HG03175 (cell line): Measurements from ENCODE around the gene ARHGAP40.

Experiments used
- ATAC-seq: cut with Tn5 transposase; IDR thresholded peaks from one replicate; pipeline ENCODE4 v1.9.1; 2021; ENCODE audit warnings: mild to moderate bottlenecking, moderate library complexity; ENCODE audit not compliant: unreplicated experiment

ARHGAP40 gene

DNA sequence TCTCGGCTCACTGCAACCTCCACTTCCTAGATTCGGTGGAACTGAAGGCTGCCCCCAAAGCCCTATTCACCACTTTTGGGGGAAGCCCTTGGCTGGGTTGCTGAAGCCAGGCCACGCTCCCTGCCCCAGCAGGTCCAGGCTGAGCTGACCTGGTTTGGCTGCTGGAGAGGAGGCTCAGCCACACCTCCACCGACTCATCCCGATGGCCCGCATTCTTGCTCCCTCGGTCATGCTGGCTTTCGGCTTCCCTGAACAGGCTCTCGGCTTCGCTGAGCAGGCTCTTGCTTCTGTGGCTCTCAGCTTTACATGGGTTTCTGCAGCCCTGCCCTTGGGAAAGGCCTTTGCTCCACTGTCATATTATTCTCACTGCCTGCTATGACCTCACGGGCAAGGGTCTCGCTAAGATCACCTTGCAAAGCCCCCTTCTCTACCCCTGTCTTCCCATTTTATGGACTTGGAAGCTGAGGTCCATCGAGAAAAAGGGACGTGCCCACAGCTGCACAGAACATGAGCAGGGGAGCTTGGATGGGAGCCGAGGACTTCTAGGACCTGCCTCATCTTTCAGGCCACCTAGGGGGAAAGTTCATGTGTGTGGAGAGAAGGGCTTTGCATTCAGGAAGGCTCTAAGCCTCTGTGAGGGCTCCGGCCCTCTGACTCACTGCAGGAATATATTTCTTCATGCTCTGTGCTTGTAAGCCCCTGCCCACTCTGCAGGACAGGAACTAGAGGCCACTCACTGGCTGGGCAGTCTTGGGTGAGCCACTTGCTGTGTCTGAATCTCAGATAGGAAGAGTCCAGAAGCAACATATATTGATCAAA, 15.6 kb downstream of the ARHGAP40 start:
- no peak for ATAC-seq

DNA sequence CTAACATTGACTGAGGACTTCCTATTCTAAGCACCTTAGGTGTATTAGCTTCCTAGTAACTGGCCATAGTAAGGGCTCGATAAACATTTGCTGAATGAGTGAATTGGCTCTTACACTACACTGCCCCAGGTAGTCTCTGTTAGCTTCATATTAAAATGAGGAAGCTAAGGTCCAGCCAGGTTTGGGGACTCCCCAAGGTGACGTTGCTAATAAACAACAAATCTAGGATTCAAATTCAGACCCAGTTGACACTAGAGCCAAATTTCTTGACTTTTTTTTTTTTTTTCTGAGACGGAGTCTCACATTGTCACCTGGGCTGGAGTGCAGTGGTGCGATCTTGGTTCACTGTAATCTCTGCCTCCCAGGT, 16.2 kb downstream of the ARHGAP40 start:
- ATAC-seq, result no peak

DNA sequence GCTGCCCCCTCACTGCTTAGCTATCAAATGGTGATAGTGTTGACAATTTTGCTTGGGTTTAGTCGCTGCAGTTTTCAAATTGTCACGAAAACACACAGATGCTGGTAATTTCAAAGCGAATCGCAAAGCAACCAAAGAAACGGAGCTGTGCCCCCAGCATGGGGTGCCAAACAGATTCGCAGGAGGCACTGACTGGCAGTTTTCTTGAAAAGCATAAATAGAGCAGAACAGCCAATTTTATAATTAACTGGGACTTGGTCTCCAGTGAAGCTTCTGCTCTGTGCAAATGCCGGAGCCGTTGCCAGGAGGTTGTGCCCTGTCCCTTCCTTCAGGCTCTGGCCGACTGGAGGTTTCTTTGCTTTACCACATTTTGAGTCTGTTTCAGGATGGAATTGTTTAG, 18.8 kb downstream of the ARHGAP40 start:
- ATAC-seq, result no peak

DNA sequence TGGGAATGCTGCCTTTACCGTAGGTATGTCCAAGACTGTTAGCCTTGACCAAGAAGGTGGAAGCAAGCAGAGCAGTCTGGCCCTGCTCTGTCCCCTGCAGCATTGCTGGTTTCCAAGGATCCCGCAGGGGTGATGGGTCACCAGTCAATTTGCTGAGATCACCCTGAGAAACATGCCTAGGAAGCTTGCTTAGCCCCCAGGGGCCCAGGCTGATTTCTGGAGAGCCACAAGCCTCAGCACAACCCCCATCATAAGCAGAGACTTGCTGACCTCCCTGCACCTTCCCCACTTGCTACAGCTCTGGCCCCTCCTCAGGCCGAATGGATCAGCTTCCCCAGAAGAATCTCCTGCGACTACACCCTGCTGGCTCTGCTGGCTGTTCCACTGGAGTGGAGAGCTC, 21.5 kb downstream of the ARHGAP40 start:
- no peak for ATAC-seq

DNA sequence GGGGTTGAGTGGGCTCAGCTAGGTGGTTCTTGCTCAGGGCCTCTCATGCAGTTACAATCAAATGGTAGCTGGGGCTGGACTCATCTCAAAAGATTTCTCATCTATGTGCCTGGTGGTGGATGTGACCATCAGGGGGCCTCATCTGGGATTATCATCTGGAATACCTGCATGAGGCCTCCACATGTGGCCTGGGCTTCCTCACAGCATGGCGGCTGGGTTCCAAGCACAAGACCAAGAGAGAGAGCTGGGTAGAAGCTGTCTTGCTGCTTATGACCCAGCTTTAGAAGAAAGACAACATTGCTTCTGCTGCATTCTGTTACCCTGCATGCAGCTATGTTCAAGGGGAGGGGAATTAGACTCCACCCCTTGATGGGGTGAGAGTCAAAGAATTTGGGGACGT, 22.5 kb downstream of the ARHGAP40 start:
- no peak for ATAC-seq

DNA sequence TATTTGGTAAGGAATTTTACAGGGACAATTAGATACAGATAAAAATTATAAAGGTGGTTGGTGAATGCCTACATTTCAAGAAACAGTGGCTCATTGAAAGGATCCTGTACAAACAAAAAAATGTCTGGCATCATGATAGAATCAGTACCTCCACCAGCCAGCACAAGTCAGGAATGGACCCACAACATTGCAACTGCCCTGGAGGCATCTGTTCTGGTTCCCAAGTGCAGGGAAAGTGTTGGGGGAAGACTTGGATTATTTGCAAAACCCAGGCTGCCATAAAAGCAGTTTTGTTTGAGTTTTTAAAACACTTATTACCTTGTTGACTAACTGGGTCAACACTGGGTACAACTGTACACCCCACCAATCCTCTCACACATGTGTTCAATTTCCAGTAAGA, 24.3 kb downstream of the ARHGAP40 start:
- no peak for ATAC-seq

DNA sequence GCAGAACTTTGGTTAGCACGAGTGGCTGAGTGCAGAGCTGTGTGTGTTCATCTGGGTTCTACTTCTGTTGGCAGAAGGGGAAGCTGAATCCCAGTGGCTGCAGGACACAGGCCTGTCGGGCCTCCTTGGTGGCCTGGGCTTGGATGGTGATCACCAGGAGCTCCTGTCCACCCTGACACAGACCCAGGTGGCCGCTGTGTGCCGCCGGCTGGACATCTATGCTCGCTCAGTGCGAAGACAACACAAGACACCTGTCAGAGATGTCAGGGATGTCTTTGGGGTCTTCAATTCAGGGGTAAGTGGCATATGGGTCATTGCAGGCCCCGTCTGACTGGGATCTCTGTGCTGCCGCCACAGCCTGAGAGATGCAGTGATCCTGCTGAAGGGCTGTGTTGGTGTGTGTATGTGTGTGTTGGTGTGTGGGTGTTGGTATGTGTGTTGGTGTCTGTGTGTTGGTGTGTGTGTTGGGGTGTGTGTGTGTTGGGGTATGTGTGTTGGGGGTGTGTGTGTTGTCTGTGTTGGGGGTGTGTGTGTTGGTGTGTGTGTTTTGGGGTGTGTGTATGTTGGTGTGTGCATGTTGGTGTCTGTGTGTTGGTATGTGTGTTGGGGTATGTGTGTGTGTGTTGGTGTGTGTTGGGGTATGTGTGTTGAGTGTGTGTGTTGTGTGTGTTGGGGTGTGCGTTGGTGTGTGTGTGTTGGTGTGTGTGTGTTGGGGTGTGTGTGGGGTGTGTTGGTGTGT, 25.5 kb downstream of the ARHGAP40 start:
- ATAC-seq, result no peak

DNA sequence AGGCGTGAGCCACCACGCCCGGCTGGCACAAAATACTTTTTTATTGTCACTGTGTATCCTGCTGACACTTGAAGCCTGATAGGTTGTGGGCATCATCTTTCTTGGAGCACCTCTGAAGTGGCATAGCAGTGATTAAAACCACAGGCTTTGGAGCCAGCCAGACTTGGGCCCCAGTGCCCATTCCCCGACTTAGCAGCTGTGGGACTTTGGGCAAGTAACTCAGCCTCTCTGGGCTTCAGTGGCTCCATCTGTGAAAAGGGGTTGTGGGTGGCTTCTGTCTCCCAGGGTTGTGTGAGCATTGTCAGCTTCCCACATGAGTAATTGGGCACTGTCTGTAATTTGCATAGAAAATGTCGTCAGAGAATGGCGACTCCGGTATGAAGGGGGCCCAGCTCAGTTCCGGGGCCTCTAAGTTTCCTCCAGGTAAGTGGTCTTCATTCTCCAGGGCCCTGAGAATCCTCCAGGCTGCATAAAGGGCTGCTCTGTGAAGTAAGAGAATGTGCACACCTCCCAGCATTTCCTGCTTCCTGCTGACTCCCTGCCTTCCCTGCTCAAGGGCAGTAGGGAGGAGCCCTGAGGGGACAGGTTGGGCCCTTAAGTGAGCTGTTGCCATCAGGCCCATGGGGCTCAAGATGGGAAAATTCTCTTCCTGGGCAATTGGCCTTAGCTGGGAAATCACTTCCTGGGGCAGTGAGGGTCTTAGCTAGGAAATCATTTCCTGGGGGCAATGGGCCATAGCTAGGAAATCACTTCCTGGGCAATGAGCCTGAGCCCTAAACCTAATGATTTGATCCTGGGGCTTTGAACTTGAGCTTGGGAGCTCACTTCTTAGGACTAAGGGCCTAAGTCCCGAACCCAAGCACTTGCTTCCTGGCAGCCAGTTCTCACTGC, 27.2 kb downstream of the ARHGAP40 start:
- no peak for ATAC-seq

DNA sequence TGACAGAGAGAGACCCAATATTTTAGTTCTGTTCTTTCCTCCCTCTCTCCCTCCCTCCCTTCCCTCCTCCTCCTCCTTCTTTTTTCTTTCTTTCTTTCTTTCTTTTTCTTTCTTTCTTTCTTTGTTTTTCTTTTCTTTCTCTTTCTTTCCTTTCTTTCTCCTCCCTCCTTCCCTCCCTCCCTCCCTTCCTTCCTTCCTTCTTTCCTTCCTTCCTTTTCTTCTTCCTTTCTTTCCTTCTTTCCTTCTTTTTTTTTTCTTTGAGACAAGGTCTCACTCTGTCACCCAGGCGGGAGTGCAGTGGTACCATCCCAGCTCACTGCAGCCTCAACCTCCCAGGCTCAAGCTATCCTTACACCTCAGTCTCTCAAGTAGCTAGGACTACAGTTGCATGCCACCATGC, 28.4 kb downstream of the ARHGAP40 start:
- no peak for ATAC-seq

DNA sequence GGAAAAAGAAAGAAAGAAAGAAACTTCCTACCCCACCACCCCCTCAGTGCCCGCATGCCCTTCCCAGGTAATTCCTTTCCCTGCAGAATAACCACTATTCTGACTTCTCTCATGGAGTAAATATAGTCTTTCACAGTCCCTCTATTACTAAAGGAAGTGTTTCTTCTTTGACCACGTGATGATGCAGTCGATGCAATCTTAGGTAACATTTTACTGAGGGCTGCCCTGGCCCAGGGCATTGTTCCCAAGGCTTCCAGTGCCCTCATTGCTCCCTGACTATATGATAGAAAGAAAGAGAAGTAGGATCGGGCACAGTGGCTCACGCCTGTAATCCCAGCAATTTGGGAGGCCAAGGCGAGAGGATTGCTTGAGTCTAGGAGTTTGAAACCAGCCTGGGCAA, 29.1 kb downstream of the ARHGAP40 start:
- ATAC-seq, result no peak

DNA sequence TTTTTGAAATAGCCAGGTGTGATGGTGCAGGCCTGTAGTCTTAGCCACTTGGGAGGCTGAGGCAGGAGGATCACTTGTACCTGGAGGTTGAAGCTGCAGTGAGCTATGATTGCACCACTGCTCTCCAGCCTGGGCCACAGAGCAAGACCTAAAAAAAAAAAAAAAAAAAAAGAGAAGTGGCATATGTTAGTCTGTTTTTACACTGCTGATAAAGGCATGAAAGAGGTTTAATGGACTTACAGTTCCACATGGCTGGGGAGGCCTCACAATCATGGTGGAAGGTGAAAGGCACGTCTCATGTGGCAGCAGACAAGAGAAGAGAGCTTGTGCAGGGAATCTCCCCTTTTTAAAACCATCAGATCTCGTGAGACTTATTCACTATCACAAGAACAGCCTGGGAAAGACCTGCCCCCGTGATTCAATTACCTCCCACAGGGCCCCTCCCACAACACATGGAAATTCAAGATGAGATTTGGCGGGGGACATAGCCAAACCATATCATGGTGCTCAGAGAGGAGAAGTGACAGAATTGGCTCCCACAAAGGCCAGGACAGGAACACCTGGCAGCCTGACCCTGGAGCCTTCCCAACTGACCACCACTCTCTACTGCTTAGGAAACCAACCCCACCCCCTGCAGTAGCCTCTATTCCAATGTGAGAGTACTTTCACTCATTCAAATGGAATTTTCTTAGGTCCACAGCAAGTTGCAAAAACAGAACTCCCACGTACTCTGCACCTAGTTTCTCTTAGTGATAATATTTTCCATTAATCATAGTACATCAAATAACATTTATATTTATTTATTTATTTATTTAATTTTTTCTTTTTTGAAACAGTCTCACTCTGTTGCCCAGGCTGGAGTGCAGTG, 29.8 kb downstream of the ARHGAP40 start:
- no peak for ATAC-seq

DNA sequence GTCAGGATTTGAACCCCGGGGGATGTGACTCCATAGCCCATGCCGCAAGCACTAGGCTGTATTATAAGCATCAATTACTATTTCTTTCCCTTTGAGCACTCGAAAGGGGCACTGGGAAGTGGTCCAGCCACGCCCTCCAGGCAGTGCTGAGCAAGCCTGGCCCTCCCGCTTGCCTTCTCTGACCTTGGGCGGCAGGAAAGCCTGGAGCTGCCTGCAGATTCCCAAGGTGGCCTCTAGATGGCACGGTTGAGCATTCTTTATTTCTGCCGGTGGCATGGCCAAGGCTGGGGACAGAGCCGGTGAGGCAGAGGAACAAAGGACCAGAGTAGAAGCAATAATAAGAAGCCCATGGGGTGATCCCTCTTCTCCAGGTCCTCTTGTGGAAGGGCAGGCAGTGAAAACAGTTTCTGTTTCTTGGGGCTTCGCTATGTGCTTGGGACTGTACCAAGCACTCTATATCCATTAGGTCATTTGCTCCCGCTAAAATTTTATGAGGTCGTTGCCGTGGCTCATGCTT, 32.0 kb downstream of the ARHGAP40 start:
- ATAC-seq, result no peak

DNA sequence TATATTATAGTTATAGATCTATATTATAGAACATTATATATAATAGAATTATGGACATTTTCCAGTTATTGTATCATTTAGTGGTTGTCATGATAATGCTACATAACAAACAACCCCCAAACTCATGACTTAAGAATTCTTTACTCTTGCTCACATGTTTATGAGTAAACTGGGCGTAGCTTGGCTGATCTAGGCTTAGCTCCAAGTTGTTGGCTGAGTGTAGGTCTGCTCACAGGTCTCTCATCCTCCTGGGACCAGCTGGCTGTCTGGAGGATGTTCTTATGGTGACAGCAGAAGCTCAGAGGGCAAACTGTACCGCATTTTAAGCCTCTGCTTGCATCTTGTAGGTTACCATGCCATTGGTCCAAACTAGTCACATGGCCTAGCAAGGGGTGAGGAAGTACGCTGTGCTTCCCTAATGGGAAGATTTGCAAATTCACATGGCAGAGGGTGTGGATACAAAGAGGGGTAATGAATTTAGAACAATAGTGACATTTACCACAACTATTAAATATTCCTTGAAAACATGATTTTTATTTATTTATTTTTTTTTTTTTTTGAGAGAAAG, 34.2 kb downstream of the ARHGAP40 start:
- ATAC-seq, result no peak

DNA sequence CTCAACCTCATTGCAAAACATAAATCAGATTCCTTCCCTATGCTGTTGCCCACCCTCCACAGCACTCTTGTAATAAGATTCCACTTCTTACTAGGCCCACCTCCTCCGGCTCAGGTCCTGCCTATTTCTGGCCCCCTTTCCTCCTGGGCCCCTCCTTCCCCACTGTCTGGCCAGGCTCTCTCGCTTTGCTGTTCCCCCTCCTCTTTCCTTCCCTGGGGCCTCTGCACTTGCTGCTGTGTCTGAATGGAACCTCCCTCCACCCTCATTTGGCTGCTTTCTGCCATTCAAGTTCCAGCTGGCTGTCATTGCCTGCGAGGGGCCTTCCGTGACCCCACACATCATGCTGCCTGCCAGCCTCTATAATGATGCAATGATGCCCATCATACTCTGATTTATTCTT, 38.9 kb downstream of the ARHGAP40 start:
- no peak for ATAC-seq

DNA sequence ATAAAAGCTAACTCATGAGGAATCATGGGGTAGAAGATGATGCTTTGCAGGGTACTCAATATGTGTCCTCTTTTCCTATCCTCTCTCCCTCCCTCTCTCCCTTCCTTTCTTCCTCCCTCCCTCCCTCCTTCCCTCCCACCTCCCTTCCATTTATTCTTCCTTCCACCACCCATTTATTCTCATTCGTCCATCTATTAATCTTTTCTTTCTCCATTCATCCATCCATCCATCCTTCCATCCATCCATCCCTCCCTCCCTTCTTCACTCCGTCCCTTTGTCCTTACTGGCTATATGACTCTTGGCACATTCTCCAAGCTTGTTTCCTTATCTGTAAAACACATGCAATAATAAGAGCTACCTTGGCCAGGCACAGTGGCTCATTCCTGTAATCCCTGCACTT, 40.9 kb downstream of the ARHGAP40 start:
- ATAC-seq, result no peak

DNA sequence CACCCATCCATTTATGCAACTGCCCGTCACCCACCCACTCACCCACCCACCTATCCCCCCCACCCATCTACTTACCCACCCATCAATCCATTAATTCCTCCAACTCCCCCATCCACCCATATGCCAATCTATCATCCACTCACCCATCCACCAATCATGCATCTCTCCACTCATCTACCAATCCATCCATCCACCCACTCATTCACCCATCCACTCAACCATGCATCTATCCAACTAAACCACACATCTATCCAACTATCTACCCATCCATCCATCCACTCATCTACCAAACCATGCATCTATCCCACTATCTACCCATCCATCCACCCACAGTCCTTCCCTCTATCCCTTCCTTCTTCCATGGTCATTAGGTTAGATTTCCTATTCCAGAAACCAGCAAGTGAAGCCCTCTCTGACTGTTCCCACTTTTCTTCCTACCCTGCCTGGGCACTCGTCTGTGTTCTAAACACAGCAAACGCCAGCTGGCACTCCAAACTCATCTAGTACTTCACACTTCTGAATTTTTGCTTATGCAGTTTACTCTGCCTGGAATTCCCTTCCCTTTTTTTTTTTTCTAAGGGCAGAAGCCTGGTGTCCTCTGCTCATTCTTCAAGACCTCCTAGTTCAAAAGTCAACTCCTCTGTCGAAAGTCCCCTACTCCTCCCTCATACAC, 43.1 kb downstream of the ARHGAP40 start:
- ATAC-seq, result no peak

DNA sequence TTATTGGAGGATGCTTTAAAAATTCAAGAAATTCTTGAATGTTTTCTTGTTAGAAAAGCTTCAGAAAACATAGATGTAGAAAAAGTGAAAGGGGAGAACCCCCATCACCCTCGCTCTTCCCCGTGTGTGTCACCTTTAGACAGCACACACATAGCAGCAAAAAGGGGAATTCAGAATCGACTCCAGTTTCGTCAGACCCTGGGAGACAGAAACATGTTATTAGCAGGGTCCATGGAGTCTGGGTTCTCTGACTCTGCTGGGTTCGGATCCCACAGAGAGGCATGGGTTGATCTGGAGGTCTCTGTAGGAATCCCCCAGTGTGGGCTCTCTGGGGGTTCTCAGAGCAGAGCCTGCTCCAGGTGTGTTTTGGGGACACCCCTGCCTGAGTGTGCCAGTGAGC, 43.7 kb downstream of the ARHGAP40 start:
- no peak for ATAC-seq

DNA sequence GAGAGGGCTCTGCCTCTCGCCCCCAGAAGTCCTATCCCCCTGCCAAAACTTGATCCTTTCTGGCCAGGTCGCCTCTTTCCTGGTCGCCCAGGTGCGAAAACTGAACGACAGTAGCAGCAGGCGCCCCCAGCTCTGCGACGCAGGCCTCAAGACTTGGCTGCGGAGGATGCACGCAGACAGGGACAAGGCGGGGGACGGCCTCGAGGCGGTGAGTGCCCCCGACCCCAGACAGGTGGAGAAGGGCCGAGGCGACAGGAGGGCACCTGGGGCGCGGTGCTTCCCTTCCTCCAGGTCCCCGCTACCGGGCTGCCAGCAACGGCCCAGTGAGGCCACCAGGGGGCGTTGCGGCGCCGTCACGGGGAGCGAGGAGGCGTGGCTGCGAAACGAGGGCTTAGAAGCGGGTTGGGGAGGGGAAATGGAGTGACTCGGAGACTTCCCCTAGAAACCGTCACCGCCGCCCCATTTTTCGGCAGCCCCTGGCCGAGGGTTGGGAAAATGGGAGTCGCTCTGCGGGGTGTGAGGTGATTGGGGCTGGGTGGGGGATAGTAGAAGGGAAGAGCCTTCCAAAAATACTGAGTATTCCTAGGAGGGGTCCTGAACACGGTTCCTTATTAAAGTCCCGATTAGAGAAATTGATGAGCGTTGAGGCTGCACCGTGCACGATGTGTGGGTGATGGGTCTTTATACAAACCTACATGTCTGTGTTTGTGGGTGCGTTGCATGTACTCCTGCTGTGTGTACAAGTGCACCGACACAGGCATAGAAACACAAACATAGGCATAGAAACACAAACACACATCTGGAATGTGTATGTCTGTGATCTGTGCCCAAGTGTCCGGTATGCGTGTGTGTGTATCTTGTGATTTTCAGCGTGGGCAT, 44.6 kb downstream of the ARHGAP40 start:
- ATAC-seq, result peak; percentile 79
